HG02763 (cell line): ENCODE data around the gene CIAO2A.
A peak's percentile ranks its signal among the peaks of the same experiment; 100 is the strongest.
"Not testable (repeated sequence)": the region's sequence is repeated elsewhere in the genome, so short reads cannot be mapped to it uniquely, and the experiment has no call there.

Source experiments
- ATAC-seq: cut with Tn5 transposase; IDR thresholded peaks from one replicate; pipeline ENCODE4 v1.9.1; 2021; ENCODE audit warnings: mild to moderate bottlenecking, moderate library complexity; ENCODE audit not compliant: unreplicated experiment

Gene CIAO2A

GRCh38 chr15:64112073-64112772 is 18.6 kb upstream of the CIAO2A start:
- no peak for ATAC-seq

DNA sequence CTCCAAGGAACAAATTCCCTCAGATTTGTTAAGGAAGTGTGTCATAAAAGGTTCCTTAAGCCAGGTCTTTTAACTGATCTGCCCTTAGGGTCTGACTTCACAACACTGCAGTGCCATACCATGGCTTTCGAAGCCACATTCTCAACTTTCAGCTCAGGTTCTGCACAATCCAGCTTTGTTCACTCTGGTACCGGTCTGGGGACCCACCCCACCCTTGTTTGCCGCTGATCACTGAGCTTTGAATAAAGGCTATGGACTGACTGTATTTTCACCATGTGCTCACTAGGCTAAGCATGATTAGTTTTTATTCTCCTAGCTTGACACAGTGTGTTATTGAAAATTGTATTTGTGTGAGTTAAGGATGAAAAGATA is 18.0 kb upstream of the CIAO2A start:
- ATAC-seq, result no peak

GRCh38 chr15:64110950-64111678 is 17.5 kb upstream of the CIAO2A start:
- no peak for ATAC-seq

- not testable (repeated sequence) for ATAC-seq
These were observed 16.6 kb upstream of the CIAO2A start for GRCh38 chr15:64110108-64110701.

DNA sequence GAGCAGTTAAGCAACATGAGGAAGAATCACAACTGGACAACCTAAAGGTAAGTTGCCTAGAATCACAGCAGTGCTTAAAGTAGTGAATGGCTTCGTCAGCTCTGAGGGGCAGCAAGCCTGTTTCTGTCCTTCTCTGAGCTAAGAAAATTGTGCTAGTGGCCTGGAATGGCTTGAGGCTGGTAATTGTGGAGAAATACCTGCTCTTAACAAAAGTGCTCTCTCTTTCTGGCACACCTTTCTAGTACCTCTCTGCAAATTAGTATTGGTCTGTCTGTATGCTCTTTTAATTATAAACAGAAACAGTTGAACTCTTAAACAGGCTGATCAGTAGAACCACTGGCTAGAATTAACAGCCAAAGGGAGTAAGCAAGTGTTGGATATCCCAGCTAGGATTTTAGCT is 13.7 kb upstream of the CIAO2A start:
- no peak for ATAC-seq

DNA sequence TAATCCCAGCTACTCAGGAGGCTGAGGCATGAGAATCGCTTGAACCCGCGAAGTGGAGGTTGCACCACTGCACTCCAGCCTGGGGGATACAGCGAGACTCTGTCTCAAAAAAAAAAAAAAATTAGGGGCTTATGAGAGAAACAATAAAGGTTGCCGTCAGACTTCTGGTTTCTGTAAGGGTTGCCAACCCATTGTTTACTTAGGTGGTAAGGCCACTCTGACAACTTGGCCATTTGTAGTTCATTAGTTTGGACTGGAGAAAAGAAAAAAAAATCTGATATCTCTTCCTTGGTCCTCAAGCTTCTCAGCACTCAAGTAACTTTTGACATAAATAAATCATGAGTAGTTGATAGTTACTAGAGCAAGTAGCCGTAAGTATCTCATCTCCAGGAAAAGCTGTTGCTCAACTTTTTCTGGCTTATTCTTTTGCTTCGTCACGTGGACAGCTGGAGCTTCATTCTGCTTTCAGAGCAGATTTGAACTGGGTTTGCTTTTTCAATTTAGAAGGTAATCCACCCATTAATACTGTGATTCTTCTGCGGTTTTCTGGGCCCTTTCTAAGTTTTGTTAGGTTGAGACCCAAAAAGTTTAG is 11.6 kb upstream of the CIAO2A start:
- ATAC-seq, result no peak

GRCh38 chr15:64102497-64102896 is 8.9 kb upstream of the CIAO2A start:
- no peak for ATAC-seq

DNA sequence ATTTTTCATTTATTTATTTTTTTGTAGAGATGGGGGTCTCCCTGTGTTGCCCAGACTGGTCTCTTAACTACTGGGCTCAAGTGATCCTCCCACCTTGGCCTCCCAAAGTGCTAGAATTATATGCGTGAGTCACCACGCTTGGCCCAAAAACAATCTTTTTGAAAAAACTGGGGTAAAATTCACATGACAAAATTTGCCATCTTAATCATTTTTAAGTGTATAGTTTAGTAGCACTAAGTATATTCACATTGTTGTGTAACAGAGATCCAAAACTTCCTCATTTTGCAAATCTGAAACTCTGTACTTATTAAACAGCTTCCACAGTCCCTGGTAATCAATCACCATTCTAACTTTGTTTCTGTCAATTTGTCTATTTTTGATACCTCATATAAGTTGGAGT is 7.3 kb upstream of the CIAO2A start:
- ATAC-seq, result no peak

DNA sequence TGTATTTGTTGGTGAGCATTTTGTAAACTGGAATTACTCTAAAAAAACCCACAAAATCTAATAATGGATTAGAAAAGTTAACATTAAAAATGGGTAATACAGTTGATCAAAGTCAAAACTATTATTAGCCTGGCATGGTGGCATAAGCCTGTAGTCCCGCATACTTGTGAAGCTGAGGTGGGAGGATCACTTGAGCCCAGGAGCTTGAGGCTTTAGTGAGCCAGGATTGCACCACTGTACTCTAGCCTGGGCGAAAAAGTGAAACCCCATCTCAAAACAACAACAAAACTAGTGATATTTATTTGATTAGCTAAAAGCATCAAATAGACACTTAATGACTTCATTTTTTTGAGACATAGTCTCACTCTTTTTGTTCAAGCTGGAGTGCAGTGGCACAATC is 5.7 kb upstream of the CIAO2A start:
- ATAC-seq, result no peak

DNA sequence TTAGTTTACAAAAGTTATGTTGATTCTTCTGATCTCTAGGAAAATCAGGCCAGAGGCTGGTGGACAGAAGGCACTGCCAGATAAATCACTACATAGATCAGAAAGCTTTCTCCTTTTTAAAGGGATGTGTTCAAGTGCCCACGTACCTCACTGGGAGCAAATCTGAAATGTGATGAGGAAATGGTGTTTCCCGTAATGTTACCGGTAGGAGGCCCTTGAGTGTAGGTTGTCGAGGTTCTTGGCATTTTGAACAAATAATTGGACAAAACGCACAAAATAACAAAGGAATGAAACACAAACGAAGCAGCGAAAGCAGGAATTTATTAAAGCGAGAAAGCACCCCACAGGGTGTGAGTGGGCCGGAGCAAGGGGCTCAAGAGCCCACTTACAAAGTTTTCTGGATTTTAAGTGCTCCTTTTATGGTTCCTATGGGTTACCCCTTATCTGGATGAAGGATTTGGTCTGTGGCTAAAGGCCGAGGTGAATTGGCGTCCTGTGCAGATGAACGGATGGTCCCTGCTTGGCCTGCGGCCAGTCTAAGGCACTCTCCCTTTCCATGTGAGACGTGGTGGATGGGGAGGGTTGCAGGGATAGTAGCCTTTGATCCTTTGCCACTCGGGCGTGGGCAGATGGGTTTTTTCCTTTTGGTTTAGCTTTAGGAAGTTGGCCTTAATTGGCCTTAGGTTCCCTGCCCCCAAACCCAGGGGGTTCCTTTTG is 3.2 kb upstream of the CIAO2A start:
- no peak for ATAC-seq

GRCh38 chr15:64095795-64096667 is 2.4 kb upstream of the CIAO2A start, which contains the start of gene SNX1:
Gene SNX1 (plus strand): TSS chr15:64095982. CDS start chr15:64096014, 32 bp downstream.
- peak; percentile 44 for ATAC-seq

DNA sequence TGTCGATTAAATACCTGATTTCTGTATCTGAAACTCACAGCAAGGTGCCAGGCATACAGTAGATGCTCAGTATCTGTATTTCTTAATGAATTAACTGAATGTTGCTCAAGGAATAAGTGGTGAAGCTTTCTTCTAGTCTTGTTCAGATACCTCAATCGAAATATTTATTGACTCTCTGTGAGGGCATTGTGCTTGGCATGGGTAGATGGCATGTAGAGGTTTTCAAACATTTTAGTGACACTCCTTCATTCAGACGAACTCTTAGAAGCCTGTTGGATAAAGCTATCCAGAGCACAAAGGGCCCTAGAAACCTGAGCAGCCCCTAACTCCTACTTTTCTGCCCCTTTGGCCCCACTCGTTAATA is 1.8 kb upstream of the CIAO2A start:
- ATAC-seq, result no peak

DNA sequence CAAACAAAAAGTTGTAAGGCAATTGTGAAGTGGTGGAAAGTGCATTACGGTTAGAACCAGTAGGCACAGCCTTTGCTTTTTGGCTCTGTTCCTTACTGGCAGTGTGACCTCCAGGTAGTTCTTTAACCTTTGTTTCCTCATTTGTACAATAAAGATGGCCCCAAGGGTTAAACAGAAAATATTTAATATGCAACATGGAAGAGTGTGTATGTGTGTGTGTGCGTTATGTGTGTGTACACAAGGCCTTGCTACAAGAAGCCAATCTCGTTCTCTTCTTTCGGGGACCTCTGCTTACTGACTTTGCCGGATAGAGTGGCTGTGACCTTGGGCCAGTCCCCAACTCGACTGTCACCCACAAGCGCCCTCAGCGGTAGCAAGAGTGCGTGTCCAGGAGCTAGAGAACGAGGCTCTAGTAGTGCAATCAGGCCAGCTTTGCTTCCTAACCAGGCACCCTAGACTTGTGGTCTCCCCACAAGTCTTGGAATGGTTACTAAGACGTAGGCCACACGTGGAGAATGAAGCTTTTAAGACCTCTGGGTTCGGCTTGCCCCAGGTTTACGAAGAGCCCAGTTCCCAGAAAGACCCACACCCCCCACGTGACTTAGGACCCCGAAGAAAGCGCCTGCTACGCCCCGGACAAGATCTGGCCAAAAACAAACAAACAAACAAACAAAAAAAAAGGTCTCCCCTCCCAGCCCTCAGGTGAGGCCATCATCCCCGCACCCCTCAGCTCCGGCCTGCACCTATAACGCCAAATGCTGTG is 593 bp downstream of the CIAO2A start:
- ATAC-seq, result peak; percentile 24

GRCh38 chr15:64092075-64092820 is 1.4 kb downstream of the CIAO2A start:
- ATAC-seq, result no peak

- no peak for ATAC-seq
These were observed 3.1 kb downstream of the CIAO2A start for GRCh38 chr15:64090527-64090926.

DNA sequence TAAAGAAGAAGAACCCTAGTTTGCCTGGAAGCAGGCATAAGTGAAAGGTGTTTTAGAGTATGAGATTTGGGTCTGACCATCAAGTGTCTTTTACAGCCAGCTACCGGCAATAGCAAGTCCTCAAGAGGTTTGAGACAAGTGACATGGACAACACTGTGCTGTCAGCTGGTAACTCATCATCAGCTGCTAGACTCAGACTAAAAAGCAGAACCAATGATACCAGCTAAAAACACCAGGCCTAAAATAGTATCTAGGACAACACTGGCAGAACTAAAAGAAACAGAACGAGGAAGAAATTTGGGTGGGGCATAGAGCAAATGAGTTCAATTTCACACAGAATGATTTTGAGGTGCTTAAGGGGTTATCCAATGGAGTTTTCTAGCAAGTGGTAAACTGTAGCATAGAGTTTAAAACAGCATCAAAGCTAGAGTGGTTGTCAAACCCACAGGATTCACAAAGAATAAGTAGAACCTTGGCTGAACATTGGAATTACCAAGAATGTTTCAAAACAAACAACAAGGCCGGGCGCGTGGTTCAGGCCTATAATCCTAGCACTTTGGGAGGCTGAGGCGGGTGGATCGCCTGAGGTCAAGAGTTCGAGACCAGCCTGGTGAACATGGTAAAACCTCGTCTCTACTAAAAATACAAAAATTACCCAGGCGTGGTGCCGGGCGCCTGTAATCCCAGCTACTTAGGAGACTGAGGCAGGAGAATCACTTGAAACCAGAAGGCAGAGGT is 3.9 kb downstream of the CIAO2A start:
- no peak for ATAC-seq

GRCh38 chr15:64082757-64083156 is 10.9 kb downstream of the CIAO2A start:
- ATAC-seq, result no peak

DNA sequence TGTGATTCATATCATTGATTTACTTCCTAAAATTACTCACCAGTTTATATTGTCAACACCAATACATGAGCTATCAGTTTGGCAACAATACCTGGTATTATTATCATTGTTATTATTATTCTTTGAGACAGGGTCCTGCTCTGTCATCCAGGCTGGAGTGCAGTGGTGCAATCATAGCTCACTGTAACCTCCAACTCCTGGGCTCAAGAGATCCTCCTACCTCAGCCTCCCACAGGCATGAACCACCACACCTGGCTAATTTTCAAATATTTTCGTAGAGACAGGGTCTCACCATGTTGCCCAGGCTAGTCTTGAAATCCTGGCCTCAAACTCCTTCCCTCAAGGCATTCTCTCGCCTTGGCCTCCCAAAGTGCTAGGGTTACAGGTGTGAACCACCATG is 20.1 kb downstream of the CIAO2A start:
- not testable (repeated sequence) for ATAC-seq
